Neural progenitor cell (in vitro differentiated cells): ENCODE measurements around the gene ATP1A2.

ENCODE experiments used
- CTCF ChIP-seq: fragments of 200-600 bp; sonication (generic); IDR thresholded peaks from 2 replicates; pipeline ENCODE4 v1.5.1; 2017; ENCODE audit warnings: antibody characterized with exemption, mild to moderate bottlenecking
- EZH2phosphoT487 ChIP-seq: fragments of 200-600 bp; sonication (generic); IDR thresholded peaks from 2 replicates; pipeline ENCODE4 v1.6.1; 2017; ENCODE audit warnings: antibody characterized with exemption

DNA sequence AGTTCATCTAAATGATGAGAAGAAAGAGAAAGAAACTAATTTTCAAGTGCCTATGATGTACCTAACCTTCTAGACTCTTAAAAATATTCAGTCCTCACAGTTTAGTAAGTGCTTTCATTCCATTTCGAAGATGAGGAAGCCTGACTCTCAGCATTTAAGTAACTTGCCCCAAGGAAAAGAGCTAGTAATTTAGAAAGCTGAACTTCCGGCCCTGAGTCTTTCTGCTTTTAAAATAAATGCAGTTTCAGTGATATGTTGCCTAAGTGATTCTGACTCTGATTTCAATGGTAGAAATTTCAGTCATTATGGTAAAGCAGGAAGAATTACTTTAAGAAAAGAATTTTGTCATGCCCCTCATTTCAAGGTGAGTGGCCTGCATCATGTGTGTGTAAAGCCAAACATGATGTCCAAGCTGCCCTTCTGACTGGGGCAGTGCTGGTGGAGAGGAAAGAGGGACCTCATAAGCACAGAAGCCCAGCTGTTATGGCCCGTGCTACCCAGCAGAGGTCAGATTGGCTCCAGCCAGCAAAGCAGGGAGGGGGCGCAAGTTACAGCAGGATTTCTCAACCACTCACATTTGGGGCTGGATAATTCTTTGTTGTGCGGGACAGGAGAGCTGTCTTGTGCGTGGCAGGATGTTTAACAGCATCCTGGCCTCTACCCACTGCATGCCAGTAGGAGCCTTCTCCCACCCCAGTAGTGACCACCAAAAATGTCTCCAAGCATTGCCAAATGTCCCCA, 46.6 kb downstream of the ATP1A2 start:
- peak; percentile 73 for TF ChIP-seq CTCF
- no peak for TF ChIP-seq EZH2phosphoT487
